Measurements from ENCODE around the gene HACD2.

DNA sequence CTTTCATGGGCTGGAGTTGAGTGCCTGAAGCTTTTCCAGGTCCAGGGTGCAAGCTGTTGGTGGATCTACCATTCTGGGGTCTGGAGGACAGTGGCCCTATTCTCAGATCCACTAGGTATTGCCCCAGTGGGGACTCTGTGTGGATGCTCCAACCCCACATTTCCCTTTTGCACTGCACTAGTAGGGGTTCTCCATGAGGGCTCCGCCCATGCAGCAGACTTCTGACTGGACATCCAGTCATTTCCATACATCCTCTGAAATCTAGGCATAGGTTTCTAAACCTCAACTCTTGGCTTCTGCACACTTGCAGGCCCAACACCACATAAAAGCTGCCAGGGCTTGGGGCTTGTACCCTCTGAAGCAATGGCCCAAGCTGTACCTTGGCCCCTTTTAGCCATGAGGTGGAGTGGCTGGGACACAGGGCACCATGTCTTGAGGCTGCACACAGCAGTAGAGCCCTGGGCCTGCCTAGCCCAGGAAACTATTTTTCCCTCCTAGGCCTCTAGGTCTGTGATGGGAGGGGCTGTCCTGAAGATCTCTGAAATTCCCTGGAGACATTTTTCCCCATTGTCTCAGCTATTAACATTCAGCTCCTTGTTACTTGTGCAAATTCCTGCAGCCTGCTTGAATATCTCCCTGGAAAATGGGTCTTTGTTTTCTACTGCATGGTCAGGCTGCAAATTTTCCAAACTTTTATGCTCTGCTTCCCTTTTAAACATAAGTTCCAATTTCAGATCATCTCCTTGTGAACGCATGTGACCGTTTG, 6.0 kb upstream of the HACD2 start:
- TF ChIP-seq CTCF (IDR thresholded peaks at IDR 0.05) (no peak), POLR2A (IDR thresholded peaks at IDR 0.05; ENCODE audit: low read length) (no peak), RAD21 (conservative IDR thresholded peaks at IDR 0.05 in 1 of 2, IDR thresholded peaks at IDR 0.05 in 1 of 2) (no peak)
- TF ChIP-seq, protein P1, sequence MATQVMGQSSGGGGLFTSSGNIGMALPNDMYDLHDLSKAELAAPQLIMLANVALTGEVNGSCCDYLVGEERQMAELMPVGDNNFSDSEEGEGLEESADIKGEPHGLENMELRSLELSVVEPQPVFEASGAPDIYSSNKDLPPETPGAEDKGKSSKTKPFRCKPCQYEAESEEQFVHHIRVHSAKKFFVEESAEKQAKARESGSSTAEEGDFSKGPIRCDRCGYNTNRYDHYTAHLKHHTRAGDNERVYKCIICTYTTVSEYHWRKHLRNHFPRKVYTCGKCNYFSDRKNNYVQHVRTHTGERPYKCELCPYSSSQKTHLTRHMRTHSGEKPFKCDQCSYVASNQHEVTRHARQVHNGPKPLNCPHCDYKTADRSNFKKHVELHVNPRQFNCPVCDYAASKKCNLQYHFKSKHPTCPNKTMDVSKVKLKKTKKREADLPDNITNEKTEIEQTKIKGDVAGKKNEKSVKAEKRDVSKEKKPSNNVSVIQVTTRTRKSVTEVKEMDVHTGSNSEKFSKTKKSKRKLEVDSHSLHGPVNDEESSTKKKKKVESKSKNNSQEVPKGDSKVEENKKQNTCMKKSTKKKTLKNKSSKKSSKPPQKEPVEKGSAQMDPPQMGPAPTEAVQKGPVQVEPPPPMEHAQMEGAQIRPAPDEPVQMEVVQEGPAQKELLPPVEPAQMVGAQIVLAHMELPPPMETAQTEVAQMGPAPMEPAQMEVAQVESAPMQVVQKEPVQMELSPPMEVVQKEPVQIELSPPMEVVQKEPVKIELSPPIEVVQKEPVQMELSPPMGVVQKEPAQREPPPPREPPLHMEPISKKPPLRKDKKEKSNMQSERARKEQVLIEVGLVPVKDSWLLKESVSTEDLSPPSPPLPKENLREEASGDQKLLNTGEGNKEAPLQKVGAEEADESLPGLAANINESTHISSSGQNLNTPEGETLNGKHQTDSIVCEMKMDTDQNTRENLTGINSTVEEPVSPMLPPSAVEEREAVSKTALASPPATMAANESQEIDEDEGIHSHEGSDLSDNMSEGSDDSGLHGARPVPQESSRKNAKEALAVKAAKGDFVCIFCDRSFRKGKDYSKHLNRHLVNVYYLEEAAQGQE (IDR thresholded peaks at IDR 0.05) = no peak

All from A549 (cell line).